Endodermal cell (in vitro differentiated cells): ENCODE measurements around the gene BCL11B. TPM values are rescaled to one million over a fixed set of nuclear protein-coding genes. Genes with fewer than 3 reads are reported as not detected.
A peak's percentile ranks its signal among the peaks of the same experiment; 100 is the strongest.
"Not testable (repeated sequence)": the region's sequence is repeated elsewhere in the genome, so short reads cannot be mapped to it uniquely, and the experiment has no call there.

Source experiments
- DNase-seq: peaks from one replicate; pipeline ENCODE4 v3.0.0-alpha.2; 2017
- H3K27ac ChIP-seq: 2 replicates; pipeline ENCODE4 v1.5.1; 2013; ENCODE audit warnings: mild to moderate bottlenecking, low read depth, low read length, moderate library complexity
- H3K27me3 ChIP-seq: 2 replicates; pipeline ENCODE4 v1.6.1; 2013; ENCODE audit warnings: mild to moderate bottlenecking, low read length, moderate library complexity; ENCODE audit not compliant: insufficient read depth, control insufficient read depth, poor library complexity, severe bottlenecking
- H3K36me3 ChIP-seq: 2 replicates; pipeline ENCODE4 v1.7.0; 2013; ENCODE audit warnings: mild to moderate bottlenecking, low read length, moderate library complexity; ENCODE audit not compliant: control insufficient read depth, insufficient read depth
- H3K4me1 ChIP-seq: one replicate; pipeline ENCODE4 v1.7.0; 2013; ENCODE audit warnings: low read length; ENCODE audit not compliant: control insufficient read depth, insufficient read depth
- H3K4me3 ChIP-seq: 2 replicates; pipeline ENCODE4 v1.5.1; 2013; ENCODE audit warnings: mild to moderate bottlenecking, low read length, moderate library complexity
- H3K9ac ChIP-seq: 2 replicates; pipeline ENCODE4 v1.6.1; 2013; ENCODE audit warnings: mild to moderate bottlenecking, low read length, moderate library complexity; ENCODE audit not compliant: poor library complexity, severe bottlenecking; ENCODE audit errors: extremely low read depth
- H3K9me3 ChIP-seq: 2 replicates; pipeline ENCODE4 v1.6.1; 2013; ENCODE audit warnings: mild to moderate bottlenecking, low read length, moderate library complexity; ENCODE audit not compliant: control insufficient read depth
- H3K27ac Mint-ChIP-seq: 2 replicates; pipeline ENCODE4 v1.8.0; 2020; ENCODE audit warnings: mixed read lengths
- H3K27me3 Mint-ChIP-seq: 2 replicates; pipeline ENCODE4 v1.8.0; 2021; ENCODE audit warnings: mild to moderate bottlenecking, mixed read lengths; ENCODE audit not compliant: insufficient read depth
- H3K36me3 Mint-ChIP-seq: 2 replicates; pipeline ENCODE4 v1.8.0; 2020; ENCODE audit warnings: low read depth, mixed read lengths
- H3K4me1 Mint-ChIP-seq: 2 replicates; pipeline ENCODE4 v1.8.0; 2020; ENCODE audit warnings: mixed read lengths
- H3K4me3 Mint-ChIP-seq: 2 replicates; pipeline ENCODE4 v1.8.0; 2020; ENCODE audit warnings: mild to moderate bottlenecking, moderate library complexity, mixed read lengths
- H3K9me3 Mint-ChIP-seq: 2 replicates; pipeline ENCODE4 v1.8.0; 2020; ENCODE audit warnings: mild to moderate bottlenecking, mixed read lengths
- CTCF ChIP-seq: fragments of 200-600 bp; sonication (generic); conservative IDR thresholded peaks from 2 replicates; pipeline ENCODE4 v1.5.0; 2021; ENCODE audit warnings: antibody characterized with exemption, mild to moderate bottlenecking
- WGBS, 2 experiments: methylation state at CpG; one replicate each; pipeline versions ENCODE4 v1.1.5 to v1.1.7; 2013; ENCODE audit warnings: missing lambda C conversion rate in 2 of 2, mixed read lengths in 1 of 2; ENCODE audit not compliant: insufficient coverage in 1 of 2, insufficient read length in 1 of 2; 5-methylcytosine and 5-hydroxymethylcytosine counted together
- total RNA-seq, 2 donors: library from RNA; stranded (reverse); fragmentation: NEBNext Ultra II Directional in 1 of 2; extraction: Animal tissue kit (Norgen Biotek cat#: 25700) in 1 of 2; gene quantifications; 2 replicates in 1 of 2; 3 replicates in 1 of 2; pipeline ENCODE4 v1.2.1, GENCODE V29; 2021

The BCL11B gene
- total RNA-seq, 2 donors from 2014 or later, result 5.7 to 6.0 TPM

GRCh38 chr14:99230208-99231151 lies 41.5 kb downstream of the BCL11B start:
- H3K4me1 Mint-ChIP-seq, result peaks cover 38% of the 10 kb centered on the region
- H3K9me3 Mint-ChIP-seq, result no peaks in the 10 kb centered on the region
- no peaks in the 10 kb centered on the region for H3K27me3 Mint-ChIP-seq
- Histone ChIP-seq H3K27ac (no peak overlapping the region), H3K9ac (peak overlapping the region; percentile 48), H3K4me3 (peak overlapping the region; percentile 71), H3K4me1 (peaks cover 22% of the 10 kb centered on the region), H3K36me3 (peaks cover 6% of the 10 kb centered on the region), H3K27me3 (no peaks in the 10 kb centered on the region), H3K9me3 (no peaks in the 10 kb centered on the region)
- H3K4me3 Mint-ChIP-seq, result peak overlapping the region; percentile 57
- TF ChIP-seq CTCF, result peak; percentile 60
- H3K27ac Mint-ChIP-seq, result peak overlapping the region; percentile 95
- peak; percentile 81 for DNase-seq
- 46 to 57% methylated on average over 5 to 23 of the region's 23 CpGs for WGBS, 2 experiments
- peaks cover 10% of the 10 kb centered on the region for H3K36me3 Mint-ChIP-seq

GRCh38 chr14:99229654-99230207 lies 42.3 kb downstream of the BCL11B start:
- H3K27me3 ChIP-seq, result no peaks in the 10 kb centered on the region
- H3K4me3 Mint-ChIP-seq, result peak overlapping the region; percentile 57
- no peaks in the 10 kb centered on the region for H3K27me3 Mint-ChIP-seq
- peaks cover 10% of the 10 kb centered on the region for H3K36me3 Mint-ChIP-seq
- peaks cover 13% of the 10 kb centered on the region for H3K36me3 ChIP-seq
- peaks cover 22% of the 10 kb centered on the region for H3K4me1 ChIP-seq
- no peaks in the 10 kb centered on the region for H3K9me3 Mint-ChIP-seq
- no peak overlapping the region for H3K4me3 ChIP-seq
- H3K9ac ChIP-seq, result no peak overlapping the region
- no peaks in the 10 kb centered on the region for H3K9me3 ChIP-seq
- H3K27ac Mint-ChIP-seq, result peak overlapping the region; percentile 95
- no peak for TF ChIP-seq CTCF
- DNase-seq, result no peak
- H3K4me1 Mint-ChIP-seq, result peaks cover 33% of the 10 kb centered on the region
- 84 to 88% methylated on average over 5 to 10 of the region's 10 CpGs for WGBS, 2 experiments
- H3K27ac ChIP-seq, result no peak overlapping the region

- WGBS, 2 experiments, result 83 to 86% methylated on average over 1 to 4 of the region's 4 CpGs
- H3K4me3 ChIP-seq, H3K9me3 ChIP-seq, H3K27me3 ChIP-seq, DNase-seq, H3K27ac ChIP-seq, H3K27me3 Mint-ChIP-seq, H3K9me3 Mint-ChIP-seq, H3K27ac Mint-ChIP-seq, H3K4me3 Mint-ChIP-seq, H3K9ac ChIP-seq: not testable (repeated sequence)
- peaks cover 14% of the 10 kb centered on the region for H3K36me3 ChIP-seq
- H3K4me1 Mint-ChIP-seq, result peaks cover 25% of the 10 kb centered on the region
- H3K36me3 Mint-ChIP-seq, result peaks cover 10% of the 10 kb centered on the region
- H3K4me1 ChIP-seq, result peaks cover 18% of the 10 kb centered on the region
Measured at GRCh38 chr14:99228760-99229159, 43.2 kb downstream of the BCL11B start.
